ENCODE data around the gene ZFYVE16. TPM values are rescaled to one million over a fixed set of nuclear protein-coding genes. Genes with fewer than 3 reads are reported as not detected.

The ZFYVE16 gene
- total and polyA plus RNA-seq, 2 of the 4 experiments (the other 2 are of a cell fraction) = 5.3 to 11.1 TPM

- no peaks in the 10 kb centered on the region for H3K4me1 ChIP-seq (ENCODE audit: control insufficient read depth, insufficient read depth, low read length)
- H3K9me1 ChIP-seq (ENCODE audit: insufficient read depth, low read length) = no peaks in the 10 kb centered on the region; the same call in 1 of the 2 replicates
- ChIA-PET CTCF (no interaction called here), POLR2A (ENCODE audit: unreplicated experiment) (no interaction called here)
- no peaks in the 10 kb centered on the region for H3K9me3 ChIP-seq (ENCODE audit: control insufficient read depth, insufficient read depth, low read length)
- intact Hi-C loops (cut with micrococcal nuclease) (no loop called here), dilution Hi-C loops (cut with HindIII; ENCODE audit: low sequenced_read_pairs, unreplicated experiment) (no loop called here), in situ Hi-C loops (cut with MboI; ENCODE audit: low sequenced_read_pairs) (no loop called here)
- TF ChIP-seq RFX5 (IDR thresholded peaks at IDR 0.05; ENCODE audit: low read depth, low read length) = no peak
- no peak for TF ChIP-seq NFE2L2 (IDR thresholded peaks at IDR 0.05; ENCODE audit: low read depth, low read length)
- TF ChIP-seq MAZ (IDR thresholded peaks at IDR 0.05; ENCODE audit: borderline replicate concordance, low read depth, low read length) = no peak
- TF ChIP-seq MXI1 (IDR thresholded peaks at IDR 0.05; ENCODE audit: borderline replicate concordance, low read depth, low read length) = no peak
- no peak for TF ChIP-seq BHLHE40 (IDR thresholded peaks at IDR 0.05; ENCODE audit: low read depth, low read length)
- no peak for TF ChIP-seq CHD1 (IDR thresholded peaks at IDR 0.05; ENCODE audit: low read depth, low read length)
- no peak for TF ChIP-seq MAFK (IDR thresholded peaks at IDR 0.05; ENCODE audit: low read depth, low read length)
- no peak for TF ChIP-seq RCOR1 (IDR thresholded peaks at IDR 0.05; ENCODE audit: insufficient replicate concordance, low read length)
- TF ChIP-seq CEBPB (IDR thresholded peaks at IDR 0.05; ENCODE audit: low read depth, low read length) = no peak
- no peak for TF ChIP-seq POLR2A (IDR thresholded peaks at IDR 0.05; ENCODE audit: low read depth, low read length)
- TF ChIP-seq ELK1 (IDR thresholded peaks at IDR 0.05; ENCODE audit: borderline replicate concordance, low read depth, low read length) = no peak
- TF ChIP-seq FOS (IDR thresholded peaks at IDR 0.05; ENCODE audit: low read depth, low read length) = no peak
- H2BK120ac ChIP-seq (ENCODE audit: low read depth, low read length) = no peak overlapping the region
- H4K5ac ChIP-seq (ENCODE audit: low read depth, low read length) = no peak overlapping the region
- no peak overlapping the region for H3K9ac ChIP-seq (ENCODE audit: low read depth, low read length)
- no peak overlapping the region for H3K4me3 ChIP-seq (ENCODE audit: insufficient read depth, low read depth, low read length)
- H2BK5ac ChIP-seq (ENCODE audit: low read depth, low read length, poor library complexity, severe bottlenecking) = no peak overlapping the region
- no peak for DNase-seq
- H2BK15ac ChIP-seq (ENCODE audit: low read depth, low read length) = no peak overlapping the region
- no peaks in the 10 kb centered on the region for H3K27me3 ChIP-seq (ENCODE audit: control insufficient read depth, insufficient read depth, low read length)
- 80% methylated on average over 1 of the region's 3 CpGs; no CpG with 5 or more reads in 1 of the 2 experiments for WGBS, 2 experiments (ENCODE audit: extremely low coverage in 2 of 2, insufficient read length in 1 of 2)
- no peak overlapping the region for H3K4ac ChIP-seq (ENCODE audit: low read depth, low read length)
- no peak overlapping the region for H2AK9ac ChIP-seq (replicated peaks; ENCODE audit: low read depth, low read length, poor library complexity)
- H3K14ac ChIP-seq (replicated peaks; ENCODE audit: low read depth, low read length) = no peak overlapping the region
- no peak overlapping the region for H2AFZ ChIP-seq (replicated peaks; ENCODE audit: low read length, poor library complexity)
- no peak overlapping the region for H4K91ac ChIP-seq (ENCODE audit: insufficient read depth, low read depth, low read length)
- no peak overlapping the region for H3K27ac ChIP-seq (ENCODE audit: insufficient read depth, low read length)
- no peak overlapping the region for H3K23ac ChIP-seq (ENCODE audit: low read depth, low read length)
- no peak overlapping the region for H3K4me2 ChIP-seq (ENCODE audit: low read depth, low read length)
- no peak overlapping the region for H3K18ac ChIP-seq (ENCODE audit: low read depth, low read length)
- no peak overlapping the region for H2AK5ac ChIP-seq (ENCODE audit: low read depth, low read length)
- no peak overlapping the region for H3K56ac ChIP-seq (ENCODE audit: extremely low read depth, insufficient read depth, low read length)
- H4K8ac ChIP-seq (ENCODE audit: low read depth in 2 of 2, low read length in 2 of 2) = no peak overlapping the region
- ATAC-seq (ENCODE audit: low read depth) = no peak
- no peaks in the 10 kb centered on the region for H4K20me1 ChIP-seq (ENCODE audit: insufficient read depth, low read length)
- H2BK20ac ChIP-seq (ENCODE audit: low read depth, low read length) = no peak overlapping the region
- BruUV-seq (replicated peaks) = no TSS peak
- H3K36me3 ChIP-seq (ENCODE audit: control insufficient read depth, insufficient read depth, low read length) = no peaks in the 10 kb centered on the region
- no peaks in the 10 kb centered on the region for H3K79me1 ChIP-seq (ENCODE audit: low read depth in 1 of 2, low read length in 2 of 2)
Measured at GRCh38 chr5:80491296-80491695, 83.4 kb downstream of the ZFYVE16 start.
